HL-60/S4 treated with retinoic acid at 250 ng/mL for 4 days and 3 days (cell line): ENCODE measurements around the gene SULT1A2.
"Not testable (repeated sequence)": the region's sequence is repeated elsewhere in the genome, so short reads cannot be mapped to it uniquely, and the experiment has no call there.

Experiments used
- in situ Hi-C: fragments of 300-500 bp; cut with MboI; formaldehyde crosslinking; loops from 2 replicates; pipeline ENCODE4 v1.7.0; 2022; ENCODE audit warnings: low sequenced_read_pairs

The SULT1A2 gene

GRCh38 chr16:28595451-28595850 lies 1.4 kb downstream of the SULT1A2 start:
- in situ Hi-C loops: not testable (repeated sequence)

- in situ Hi-C loops: no loop called here
Observed at GRCh38 chr16:28592979-28593553, 3.8 kb downstream of the SULT1A2 start.

- in situ Hi-C loops: no loop called here
Observed at GRCh38 chr16:28592511-28592910, 4.3 kb downstream of the SULT1A2 start.

GRCh38 chr16:28591355-28591754 lies 5.5 kb downstream of the SULT1A2 start:
- in situ Hi-C loops: no loop called here

- in situ Hi-C loops: no loop called here
Observed at GRCh38 chr16:28590384-28591340, 6.2 kb downstream of the SULT1A2 start.

- in situ Hi-C loops: no loop called here
Observed at GRCh38 chr16:28589930-28590329, 6.9 kb downstream of the SULT1A2 start.

GRCh38 chr16:28589069-28589468 lies 7.8 kb downstream of the SULT1A2 start:
- in situ Hi-C loops: no loop called here

GRCh38 chr16:28587386-28587785 lies 9.5 kb downstream of the SULT1A2 start:
- in situ Hi-C loops: no loop called here

GRCh38 chr16:28586466-28586865 lies 10.4 kb downstream of the SULT1A2 start:
- in situ Hi-C loops: no loop called here

- in situ Hi-C loops: no loop called here
Observed at GRCh38 chr16:28585674-28586073, 11.2 kb downstream of the SULT1A2 start.

- in situ Hi-C loops: no loop called here
Observed at GRCh38 chr16:28580726-28581315, 16.0 kb downstream of the SULT1A2 start.

- in situ Hi-C loops: no loop called here
Observed at GRCh38 chr16:28575446-28576109, 21.3 kb downstream of the SULT1A2 start.

GRCh38 chr16:28574925-28575324 lies 21.9 kb downstream of the SULT1A2 start:
- in situ Hi-C loops: no loop called here

- in situ Hi-C loops: no loop called here
Observed at GRCh38 chr16:28573738-28574718, 22.8 kb downstream of the SULT1A2 start.

GRCh38 chr16:28572696-28573510 lies 23.9 kb downstream of the SULT1A2 start:
- in situ Hi-C loops: no loop called here

GRCh38 chr16:28569968-28570752 lies 26.7 kb downstream of the SULT1A2 start:
- in situ Hi-C loops: no loop called here

GRCh38 chr16:28569021-28569420 lies 27.8 kb downstream of the SULT1A2 start:
- in situ Hi-C loops: no loop called here

- in situ Hi-C loops: no loop called here
Observed at GRCh38 chr16:28567292-28567691, 29.6 kb downstream of the SULT1A2 start.
